NCI-H187 (cell line): ENCODE results near the gene AMZ1.

Experiments
- DNase-seq, 2 experiments: peaks; one replicate each; lab custom pipeline; 2025; lab: John Stamatoyannopoulos, UW

The AMZ1 gene

DNA sequence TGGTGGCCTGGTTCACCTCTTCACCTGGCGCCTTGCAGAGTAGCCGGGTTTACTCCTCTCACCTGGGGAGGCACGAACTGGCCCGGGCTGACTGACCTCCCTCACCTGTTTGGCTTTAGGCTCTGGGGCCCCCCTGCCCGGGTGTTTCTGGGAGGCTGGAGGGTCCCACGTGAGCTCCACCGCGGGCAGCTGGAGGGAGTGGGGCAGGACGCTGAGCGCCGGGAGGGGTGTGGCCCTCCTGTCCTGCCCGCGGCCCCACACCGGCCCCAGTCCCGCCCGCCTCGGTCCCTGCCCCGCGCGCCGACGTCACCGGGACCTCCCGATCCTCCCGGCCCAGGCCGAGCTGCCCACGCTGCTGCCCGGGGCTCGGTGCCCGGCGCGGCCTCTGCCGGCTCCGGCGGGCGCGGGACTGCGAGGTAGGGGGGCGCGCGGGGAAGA, at the start of gene AMZ1:
Gene AMZ1, plus strand, starts transcription at position 322 of the 438 bp plus-strand sequence. CDS start 12,250 bp downstream, outside the sequence.
- no peak for DNase-seq

DNA sequence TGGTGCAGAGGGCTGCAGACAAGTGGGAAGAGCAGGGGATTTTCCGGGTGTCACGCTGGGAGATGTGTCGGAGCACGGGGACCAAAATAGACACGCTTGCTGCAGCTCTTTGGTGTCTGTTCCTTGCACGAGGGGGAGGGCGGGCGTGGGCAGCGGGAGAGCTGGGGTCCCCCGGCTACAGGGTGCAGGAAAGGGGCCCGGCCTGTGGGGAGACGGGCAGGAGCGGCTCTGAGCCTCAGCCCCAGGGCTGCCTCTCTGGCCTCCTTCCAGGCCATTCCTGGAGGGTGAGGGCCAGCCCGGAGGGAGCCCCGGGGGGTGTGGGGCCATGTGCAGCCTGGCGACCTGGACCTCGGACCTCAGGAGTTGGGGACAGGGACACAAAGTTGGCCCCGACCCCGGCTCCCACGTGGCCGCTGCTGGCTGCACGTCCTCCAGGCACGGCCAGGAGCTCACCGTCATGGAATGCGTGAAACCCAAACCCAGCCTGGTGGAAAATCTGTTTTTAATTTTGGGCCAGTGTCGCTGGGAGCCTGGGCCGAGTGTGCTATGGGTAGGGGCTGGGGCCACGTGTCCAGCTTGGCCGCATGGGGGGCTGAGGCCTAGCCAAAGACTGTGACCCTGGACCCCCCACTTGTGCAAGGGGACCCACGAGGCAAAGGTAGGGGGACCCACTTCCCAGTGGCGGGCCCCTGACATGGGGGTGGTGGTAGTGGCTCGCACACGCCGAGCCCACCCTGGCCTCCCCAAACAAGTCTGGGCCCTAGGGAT, 49.6 kb upstream of the AMZ1 start:
- no peak for DNase-seq

DNA sequence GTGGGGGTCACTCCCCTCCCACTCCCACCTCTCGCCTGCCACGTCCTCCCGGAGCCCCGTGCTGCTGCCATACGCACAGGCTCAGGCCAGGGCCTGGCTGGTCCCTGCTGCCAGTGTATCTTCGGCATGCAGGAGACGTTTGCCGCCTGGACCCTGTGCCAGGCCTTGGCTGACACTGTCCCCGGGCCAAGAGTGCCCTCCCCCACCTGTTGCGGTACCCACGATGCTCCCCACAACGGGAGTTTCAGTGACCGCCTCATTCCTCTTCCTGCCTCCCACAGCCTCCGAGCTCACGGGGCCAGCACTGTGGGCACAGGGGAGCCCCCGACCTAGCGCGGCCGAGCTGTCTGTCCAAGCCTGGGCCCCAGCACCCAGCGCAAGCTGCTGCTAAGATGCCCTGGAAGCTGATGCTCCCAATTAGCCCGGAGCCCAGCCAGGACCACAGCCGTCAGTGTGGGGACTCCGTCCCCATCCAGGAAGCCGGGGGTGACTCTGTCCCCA, 48.8 kb upstream of the AMZ1 start:
- DNase-seq, result no peak

DNA sequence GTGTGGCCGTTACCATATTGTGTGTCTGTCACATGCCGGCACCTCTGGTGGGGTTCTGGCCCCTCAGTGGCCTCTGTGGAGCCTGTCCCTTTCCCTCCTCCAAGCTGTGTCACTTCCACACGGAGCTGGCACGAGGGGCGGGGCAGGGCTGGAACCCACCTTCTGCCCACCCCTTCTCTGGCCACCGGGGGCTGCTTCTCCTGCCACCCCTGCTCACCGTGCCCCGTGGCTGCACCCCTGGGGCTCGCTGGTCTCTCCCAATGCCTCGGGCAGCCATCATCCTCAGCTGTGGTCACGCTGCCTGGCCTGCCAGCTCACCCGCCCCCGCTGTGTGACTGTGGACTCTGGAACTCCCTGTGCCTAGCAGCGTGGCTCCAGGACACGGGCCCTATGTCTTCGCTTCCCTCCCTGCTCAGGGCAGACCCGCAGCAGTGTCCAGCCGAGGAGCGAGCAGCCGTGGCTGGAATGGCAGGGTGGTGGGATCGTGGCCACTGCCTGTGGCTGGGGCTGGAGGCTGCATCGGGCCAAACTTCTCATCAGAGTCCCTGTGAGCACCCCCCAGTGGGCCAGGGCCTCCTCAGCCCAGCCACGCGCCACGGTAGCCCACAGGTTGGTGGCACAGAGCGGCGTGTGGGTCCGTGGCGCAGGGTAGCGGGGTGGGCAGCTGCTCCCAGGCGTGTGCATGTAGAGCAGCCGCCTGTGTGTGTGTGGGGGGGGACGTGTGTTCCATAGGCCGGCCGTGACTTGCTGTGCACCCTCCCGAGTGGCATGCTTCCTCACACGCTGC, 48.1 kb upstream of the AMZ1 start:
- no peak for DNase-seq

DNA sequence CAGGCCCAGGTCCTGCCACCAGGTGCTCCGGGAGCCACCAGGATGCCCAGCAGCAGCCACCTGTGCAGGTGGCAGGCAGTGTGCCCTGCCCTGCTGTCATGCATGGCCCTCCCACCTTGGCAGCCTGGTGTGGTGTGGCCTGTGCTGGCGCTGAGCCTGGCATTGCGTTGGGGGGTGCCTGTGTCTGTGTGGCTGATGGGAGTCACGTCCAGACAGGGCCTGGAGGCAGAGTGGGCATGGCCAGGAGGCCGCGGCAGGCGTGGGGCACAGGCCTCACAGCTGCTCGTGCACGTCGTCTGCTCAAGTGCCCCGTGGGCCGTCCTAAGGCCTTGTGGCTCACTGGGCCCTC, 47.5 kb upstream of the AMZ1 start:
- DNase-seq, result no peak

DNA sequence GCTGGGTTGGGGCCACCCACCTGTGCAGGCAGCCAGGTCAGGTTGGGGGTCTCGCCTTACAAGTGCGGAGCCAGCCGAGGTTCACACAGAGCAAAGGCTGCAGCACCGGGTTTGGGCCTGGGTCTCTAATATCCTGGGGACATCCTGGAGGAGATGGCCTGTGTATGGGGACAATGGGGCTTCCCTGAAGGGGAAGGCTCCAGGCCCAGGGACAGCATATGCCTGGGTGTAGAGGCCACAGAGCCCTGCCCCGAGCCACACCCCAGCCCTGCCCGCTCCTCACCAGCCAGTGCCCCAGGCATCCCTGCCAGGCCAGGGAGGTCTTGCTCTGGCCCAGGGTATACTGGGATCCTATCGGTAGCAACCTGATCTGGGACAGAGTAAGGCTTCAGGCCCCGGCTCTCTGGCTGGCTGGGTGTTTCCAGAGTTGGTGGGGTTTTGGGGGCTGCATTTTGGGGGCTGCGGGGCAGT, 47.1 kb upstream of the AMZ1 start:
- DNase-seq, result no peak

DNA sequence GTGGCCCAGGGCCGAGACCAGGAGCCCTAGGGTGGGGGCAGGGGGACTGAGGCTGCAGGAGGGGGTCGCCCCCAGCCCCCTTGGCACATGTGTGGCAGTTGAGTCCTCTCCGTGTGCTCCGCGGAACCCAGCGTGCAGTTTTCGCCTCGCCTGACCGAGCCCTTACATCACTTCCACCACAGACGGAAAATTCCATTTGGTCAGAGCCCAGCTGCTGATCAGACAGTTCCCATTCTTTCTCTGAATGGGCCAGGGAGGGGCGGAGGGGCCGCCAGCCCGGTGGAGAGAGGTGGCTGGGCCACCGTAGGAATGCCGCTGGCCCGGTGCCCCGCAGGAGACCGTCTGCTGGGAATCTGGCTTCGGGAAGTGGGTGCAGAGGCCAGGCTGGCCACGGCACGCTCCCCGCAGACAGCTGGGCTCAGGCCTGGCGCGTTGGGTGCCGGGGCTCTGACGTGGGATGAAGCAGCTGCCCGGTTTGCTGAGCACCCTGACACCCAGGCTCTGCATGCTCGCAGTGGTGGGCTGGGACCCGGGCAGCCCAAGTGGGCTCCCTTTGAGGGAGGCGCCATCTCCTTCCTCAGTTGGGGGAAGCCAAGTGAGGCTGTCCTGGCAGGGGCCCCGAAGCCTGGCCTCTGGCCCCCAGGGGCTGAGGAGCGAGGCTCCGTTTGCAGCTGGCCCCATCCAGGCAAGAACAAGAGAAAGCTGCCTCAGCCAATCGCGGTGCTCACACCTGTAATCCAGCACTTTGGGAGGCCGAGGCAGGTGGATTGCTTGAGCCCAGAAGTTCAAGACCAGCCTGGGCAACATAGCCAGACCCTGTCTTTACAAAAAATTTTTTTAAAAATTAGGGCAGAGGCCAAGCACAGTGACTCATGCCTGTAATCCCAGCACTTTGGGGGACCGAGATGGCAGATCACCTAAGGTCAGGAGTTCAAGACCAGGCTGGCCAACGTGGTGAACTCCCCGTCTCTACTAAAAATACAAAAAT, 46.3 kb upstream of the AMZ1 start:
- no peak for DNase-seq

- DNase-seq, result no peak
These were observed 44.4 kb upstream of the AMZ1 start for GRCh38 chr7:2643386-2644219.

DNA sequence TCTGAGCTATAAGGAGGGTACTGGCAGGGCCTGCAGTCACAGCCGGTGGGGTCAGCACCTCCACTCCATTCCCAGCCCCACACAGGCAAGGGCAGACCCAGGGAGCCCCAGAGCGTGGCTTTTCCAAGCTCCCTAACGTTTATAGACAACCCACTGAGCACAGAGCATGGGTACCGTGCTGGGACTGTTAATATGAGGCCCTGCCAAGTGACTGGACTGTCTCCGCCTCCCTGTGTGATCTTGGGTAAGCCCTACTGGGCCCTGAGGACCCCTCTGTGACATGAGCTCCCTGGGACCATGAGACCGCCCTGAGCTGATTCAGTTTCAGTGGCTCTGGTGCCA, 43.8 kb upstream of the AMZ1 start:
- DNase-seq, result no peak

- DNase-seq, result no peak
These were observed 43.3 kb upstream of the AMZ1 start for GRCh38 chr7:2644562-2645273.

- no peak for DNase-seq
These were observed 42.6 kb upstream of the AMZ1 start for GRCh38 chr7:2645274-2645868.

DNA sequence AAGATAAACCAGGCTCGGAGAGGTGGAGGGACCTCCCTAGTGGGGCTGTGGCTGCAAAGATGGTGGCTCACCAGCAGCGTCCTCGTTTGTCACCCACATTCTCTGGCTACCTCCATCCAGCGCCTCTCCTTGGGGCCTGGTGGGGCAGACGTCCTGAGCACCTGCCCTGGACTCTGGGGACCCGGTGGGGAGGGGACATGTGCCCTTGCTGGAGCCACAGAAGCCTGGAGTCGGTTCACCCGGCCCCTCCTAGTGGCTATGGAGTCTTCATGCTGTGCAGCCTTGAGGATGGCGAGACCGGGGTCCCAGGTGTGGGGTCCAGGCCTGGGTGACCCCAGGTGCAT, 41.7 kb upstream of the AMZ1 start:
- DNase-seq, result no peak

DNA sequence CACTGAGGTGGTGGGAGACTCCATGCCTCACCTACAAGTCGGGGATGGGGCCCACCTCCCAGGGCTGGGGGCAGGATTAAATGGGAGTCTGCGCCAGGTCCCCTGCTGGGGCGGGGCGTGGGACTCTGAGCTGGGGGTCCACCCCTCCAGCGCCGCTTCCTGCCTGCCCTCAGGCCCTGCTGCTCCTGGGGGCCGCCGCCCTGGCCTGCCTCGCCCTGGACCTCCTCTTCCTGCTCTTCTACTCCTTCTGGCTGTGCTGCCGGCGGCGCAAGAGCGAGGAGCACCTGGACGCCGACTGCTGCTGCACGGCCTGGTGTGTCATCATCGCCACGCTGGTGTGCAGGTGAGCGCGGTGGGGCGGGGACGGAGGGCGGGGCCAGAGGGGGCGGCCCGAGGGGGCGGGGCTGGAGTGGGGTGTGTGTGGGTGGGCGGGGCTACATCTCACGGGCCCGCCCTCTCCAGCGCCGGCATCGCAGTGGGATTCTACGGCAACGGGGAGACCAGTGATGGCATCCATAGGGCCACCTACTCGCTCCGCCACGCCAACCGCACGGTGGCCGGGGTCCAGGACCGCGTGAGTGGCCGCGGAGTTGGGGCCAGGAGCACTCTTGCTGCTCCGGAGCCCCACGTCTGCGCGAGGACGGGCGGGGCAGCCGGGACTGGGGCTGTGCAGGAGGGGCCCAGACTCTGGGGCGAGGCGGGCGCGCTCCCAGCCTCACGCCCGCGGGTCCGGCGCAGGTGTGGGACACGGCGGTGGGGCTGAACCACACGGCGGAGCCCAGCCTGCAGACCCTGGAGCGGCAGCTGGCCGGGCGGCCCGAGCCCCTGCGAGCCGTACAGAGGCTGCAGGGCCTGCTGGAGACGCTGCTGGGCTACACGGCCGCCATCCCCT, 41.1 kb upstream of the AMZ1 start:
- peak in 1 of 2 experiments; percentile 36 for DNase-seq

DNA sequence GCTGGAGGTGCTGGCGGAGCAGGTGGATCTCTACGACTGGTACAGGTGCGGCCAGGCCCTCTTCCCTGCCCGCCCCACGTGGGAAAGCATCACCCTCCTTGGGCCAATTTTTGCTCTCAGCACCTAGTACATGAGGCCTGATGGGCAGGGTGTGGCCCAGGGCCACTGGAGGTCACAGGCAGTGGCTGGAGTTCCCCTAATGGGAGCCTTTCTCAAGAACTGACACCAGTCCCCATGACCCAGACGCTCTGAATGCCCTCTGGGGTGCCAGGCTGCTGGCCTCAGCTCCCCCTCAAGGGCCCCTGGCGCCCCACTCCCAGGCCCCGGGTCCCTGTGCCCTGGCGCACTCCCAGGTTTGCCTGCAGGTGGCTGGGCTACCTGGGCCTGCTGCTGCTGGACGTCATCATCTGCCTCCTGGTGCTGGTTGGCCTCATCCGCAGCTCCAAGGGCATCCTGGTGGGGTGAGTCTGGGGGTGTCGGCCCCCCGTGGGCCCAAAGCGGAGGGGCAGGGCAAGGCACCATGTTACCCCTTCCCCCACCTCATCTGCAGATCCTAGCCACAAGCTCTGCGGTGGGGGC, 40.3 kb upstream of the AMZ1 start:
- DNase-seq, result no peak

DNA sequence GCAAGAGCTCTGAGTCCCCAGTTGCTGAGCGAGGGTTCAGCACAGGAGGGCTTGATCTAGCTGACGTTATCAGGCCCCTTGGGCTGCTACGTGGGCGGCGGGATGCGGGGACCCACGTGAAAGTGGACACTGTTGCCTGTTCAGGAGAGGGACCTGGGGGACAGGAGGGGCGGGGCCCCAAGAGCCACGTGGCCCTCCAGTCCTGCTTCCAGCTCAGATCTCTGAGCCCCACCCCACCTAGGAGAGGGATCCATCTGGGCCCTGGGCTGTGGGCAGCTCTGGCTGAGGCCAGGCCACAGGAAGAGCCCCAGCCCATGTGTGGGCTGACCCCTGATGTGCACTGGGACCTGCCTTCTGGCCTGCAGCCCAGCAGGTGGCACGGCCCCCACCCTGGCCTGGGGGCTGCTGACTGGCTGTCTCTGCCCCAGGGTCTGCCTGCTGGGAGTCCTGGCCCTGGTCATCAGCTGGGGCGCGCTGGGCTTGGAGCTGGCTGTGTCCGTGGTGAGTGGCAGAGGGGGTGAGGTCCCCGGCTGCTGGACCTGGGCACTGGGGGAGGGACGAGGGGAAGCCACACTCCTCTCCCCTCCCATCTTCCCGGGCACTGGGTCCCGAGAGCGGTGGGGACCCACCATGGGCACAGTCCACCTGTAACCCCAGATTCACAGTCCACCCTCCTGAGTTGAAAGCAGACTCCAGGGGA, 38.7 kb upstream of the AMZ1 start:
- DNase-seq, result no peak

GRCh38 chr7:2649991-2650390, 38.0 kb upstream of the AMZ1 start:
- DNase-seq, result no peak

GRCh38 chr7:2650451-2650850, 37.6 kb upstream of the AMZ1 start:
- no peak for DNase-seq

DNA sequence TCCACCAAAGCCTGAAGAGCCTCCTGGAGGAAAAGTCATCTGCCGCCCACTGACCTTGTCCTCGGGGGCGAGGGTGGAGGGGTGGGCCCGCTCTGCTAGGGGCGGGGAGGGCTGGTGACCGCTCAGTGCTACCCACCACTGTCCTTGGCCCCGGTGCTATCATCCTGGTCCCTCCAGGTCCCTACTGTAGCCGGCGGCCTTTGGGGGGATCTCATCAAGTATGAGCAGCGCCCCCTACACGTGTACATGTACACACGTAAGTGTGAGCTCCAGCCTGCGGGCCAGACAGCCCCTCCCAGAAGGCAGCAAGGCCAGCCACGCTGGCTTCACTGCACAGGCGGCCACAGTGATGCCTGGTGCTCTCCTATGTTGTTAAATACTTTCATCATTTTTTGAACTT, 36.7 kb upstream of the AMZ1 start:
- no peak for DNase-seq
